Right kidney (tissue), 1 donor: Measurements from ENCODE around the gene NTRK3.

Experiments
- DNase-seq: peaks from one replicate; pipeline ENCODE4 v3.0.0-alpha.2; 2016

NTRK3 gene

DNA sequence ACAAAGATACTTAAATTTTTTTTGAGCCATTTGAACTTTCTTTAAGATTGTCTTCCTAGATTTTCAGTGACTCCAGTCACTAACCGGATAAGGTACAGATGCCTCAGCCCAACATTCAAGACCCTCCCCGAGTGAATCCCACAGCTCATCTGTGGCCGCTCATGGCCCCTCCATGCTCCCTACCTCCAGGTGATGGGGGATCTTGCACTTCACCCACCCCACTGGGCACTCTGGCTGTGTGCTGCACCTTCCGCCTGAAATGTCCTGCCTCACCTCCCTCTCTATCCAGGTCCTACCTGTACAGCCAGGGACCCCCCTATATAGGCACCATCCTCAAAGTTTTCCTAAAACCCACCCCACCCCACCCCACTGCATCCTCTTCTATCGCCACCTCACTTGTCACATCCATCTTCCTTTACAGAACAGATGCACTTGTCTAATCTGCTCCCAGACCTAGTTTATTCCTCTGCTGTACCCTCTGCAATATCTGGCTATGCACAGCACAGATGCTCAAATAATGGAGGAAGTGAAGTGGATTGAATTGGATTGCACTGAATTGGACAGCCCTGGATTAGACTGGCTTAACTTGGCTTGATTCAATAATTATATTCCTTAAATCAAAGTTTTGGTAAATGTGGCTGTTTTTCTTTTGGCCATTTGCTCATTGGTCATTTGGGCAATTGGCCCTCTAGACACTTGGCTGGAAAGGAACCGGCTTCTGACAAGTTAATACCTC lies 24.5 kb downstream of the NTRK3 start:
- DNase-seq = no peak

DNA sequence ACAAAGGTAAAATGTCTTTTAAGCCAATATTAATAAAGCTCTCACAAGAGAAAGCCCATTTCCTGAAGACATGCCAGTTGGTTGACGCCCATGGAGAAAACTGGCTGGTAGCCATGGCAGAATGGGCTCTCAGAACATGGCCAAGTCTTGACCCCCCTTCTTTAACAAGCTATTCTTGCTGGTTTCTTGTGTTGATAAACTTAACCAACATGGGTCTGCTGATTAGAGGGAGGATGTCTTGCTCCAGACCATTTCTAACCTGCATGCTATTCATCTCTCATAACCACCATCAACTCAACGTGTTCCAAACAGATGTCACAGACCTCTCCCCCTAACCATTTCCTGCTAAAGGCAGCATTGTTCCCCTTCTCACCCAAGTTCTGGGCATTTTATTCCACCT lies 25.7 kb downstream of the NTRK3 start:
- no peak for DNase-seq

- no peak for DNase-seq
Measured at GRCh38 chr15:88225461-88225860, 31.1 kb downstream of the NTRK3 start.

- DNase-seq = no peak
Measured at GRCh38 chr15:88223084-88223483, 33.5 kb downstream of the NTRK3 start.

- DNase-seq = no peak
Measured at GRCh38 chr15:88221836-88222235, 34.7 kb downstream of the NTRK3 start.

GRCh38 chr15:88220443-88221335 lies 35.9 kb downstream of the NTRK3 start:
- DNase-seq = no peak

DNA sequence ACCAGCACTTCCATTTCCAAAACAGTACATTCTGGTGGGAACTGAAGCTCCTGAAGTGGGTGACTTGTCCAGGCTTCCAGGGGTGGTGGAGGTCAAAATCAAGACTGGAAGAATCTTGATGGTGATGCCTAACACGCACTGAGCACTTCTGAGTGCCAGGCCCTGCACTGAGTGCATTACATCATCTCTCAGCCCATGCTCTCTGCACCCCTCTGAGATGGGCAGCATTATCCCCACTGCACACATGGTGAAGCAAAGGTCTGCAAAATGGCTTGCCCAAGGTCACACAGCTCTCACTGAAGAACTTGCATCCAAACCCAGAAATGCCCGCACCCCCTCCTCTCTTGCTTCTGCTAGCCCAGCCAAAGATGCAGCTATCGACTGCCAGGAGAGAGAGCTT lies 36.9 kb downstream of the NTRK3 start:
- DNase-seq = no peak

GRCh38 chr15:88218557-88219221 lies 37.9 kb downstream of the NTRK3 start:
- DNase-seq = no peak

DNA sequence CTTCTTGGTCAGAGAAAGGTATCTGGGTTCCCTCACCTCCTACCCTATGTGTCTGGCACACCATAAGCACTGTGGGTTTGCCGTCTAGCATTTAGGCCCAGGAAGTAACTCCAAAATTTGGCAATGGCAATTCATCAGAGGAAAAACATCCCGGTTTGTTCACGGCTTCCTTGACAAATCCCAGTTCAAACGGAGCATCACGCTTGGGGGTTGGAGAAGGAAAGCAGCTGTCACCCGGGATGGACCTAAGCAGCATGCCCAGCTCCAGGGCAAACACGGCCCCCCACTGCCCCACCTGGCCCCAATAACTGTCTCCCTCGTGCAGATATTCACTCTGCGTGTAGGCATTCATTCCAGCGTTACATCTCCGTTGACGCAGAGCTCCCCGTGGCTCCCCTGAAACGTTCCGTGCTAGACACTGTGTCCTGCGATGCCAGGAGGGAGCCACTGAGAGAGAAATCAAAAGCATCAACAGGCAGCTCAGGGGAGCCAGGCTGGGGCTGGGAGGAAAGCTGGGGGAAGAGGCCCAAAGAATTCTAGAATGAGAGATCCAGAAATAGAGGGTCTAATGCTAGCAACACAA lies 41.4 kb downstream of the NTRK3 start:
- DNase-seq = no peak

DNA sequence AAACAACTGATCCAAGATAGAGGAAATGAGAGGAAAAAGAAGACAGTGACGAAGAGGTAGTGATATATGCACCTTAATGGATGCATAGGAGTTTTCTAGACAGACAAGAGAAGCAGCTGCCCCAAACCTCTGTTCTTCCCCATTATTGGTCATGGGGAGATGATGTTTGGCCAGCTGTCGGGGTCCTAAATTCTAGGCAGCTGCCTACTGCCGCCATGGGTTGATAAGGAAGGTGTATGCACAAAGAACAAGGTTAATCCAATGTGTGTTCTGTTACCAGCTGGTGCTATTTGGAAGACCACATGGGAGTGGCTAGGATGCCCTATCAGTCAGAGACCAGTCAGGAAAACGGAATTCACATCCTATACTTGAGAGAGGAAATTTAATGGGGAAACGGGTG lies 47.4 kb downstream of the NTRK3 start:
- no peak for DNase-seq

DNA sequence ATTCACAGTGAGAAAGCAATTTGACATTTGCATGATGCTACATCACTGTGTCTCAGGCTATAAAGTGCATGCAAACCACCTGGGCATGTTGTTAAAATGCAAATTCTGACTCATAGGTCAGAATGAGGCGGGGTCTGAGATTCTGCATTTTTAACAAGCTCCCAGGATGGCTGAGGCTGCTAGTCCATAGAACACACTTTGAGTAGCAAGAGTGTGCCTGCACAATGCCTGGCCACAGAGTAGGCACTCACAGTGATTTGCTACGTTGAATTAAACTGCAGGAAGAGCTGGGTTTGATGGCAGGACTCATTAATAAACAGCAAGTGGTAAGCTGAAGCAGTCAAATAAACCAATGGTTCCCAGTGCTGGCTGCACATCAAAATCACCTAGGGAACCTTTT lies 48.1 kb downstream of the NTRK3 start:
- DNase-seq = no peak

DNA sequence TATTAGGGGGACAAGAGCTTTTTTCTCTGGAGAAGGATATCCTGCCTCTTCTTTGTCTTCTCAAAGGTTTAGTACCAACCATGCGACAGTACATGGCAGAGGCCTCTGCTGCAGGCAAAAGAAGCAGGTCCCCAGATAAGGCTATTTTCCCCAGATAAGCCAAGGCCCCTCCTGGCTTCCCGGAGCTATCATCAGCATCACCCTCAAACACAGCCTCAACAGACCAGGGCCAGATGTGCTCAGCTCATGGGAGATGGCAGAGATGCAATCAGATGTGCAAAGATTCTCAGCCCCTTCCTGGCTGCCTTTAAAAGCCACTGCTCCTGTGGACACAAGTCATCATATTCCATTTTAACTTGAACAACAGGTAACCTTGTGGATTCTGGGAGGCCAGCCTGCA lies 49.0 kb downstream of the NTRK3 start:
- DNase-seq = no peak

- no peak for DNase-seq
Measured at GRCh38 chr15:88204584-88204983, 52.0 kb downstream of the NTRK3 start.

GRCh38 chr15:88202231-88202630 lies 54.3 kb downstream of the NTRK3 start:
- DNase-seq = no peak

DNA sequence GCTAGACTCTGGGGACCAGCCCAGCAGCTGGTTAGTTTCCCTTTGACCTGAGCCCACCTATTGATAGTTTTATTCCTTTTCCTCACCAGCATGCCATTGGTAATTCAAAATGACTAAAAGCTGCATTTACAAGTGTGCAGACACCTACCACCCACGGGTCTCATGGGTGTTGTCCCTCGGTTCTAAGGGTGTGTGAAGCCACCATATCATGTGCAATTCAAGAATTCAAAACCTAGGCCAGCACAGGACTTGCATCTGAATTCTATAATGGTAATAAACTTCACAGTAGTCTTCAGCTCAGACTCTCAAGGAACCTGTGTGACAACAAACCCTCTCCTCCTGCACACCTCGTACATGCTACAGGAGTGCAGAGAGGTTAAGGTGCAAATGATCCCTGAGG lies 55.3 kb downstream of the NTRK3 start:
- no peak for DNase-seq

GRCh38 chr15:88196961-88197360 lies 59.6 kb downstream of the NTRK3 start:
- DNase-seq = no peak

GRCh38 chr15:88194162-88194561 lies 62.4 kb downstream of the NTRK3 start:
- no peak for DNase-seq

DNA sequence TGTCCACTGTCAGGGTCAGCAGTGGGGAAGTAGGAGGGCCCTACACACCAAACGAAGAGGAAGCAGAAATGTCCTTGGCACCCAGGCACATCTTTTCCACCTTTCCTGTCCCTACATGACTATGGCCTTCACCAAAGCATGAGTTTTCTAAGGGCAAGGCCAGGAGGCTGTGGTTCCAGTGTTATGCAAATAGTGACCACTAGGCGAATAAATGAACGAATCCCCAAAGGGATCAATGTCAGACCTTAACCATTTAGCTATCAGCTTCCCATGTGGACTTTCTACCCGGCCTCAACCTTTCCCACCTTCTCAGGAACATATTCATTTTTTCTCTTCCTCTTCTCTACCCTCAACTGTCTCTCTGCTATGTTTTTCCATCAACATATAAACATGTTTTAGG lies 63.1 kb downstream of the NTRK3 start:
- no peak for DNase-seq

- DNase-seq = no peak
Measured at GRCh38 chr15:88191812-88192165, 64.8 kb downstream of the NTRK3 start.

DNA sequence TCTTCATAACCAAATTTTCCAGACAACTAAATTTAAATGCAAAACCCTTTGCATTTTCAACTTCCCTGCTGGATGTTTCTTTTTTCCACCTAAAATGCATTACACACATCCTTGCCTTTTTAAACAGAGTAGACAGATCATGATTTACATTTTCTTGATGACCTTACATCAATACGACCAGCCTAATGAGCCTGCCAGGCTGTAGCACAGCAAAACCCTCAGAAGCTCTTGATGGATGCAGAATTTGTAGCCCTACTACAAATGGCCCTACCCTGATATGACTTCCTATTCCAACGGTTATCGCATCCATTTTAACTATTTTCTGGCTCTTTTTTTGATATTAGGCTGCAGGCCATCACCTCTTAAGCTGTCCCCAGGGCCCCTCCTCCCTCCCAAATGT lies 66.3 kb downstream of the NTRK3 start:
- no peak for DNase-seq

DNA sequence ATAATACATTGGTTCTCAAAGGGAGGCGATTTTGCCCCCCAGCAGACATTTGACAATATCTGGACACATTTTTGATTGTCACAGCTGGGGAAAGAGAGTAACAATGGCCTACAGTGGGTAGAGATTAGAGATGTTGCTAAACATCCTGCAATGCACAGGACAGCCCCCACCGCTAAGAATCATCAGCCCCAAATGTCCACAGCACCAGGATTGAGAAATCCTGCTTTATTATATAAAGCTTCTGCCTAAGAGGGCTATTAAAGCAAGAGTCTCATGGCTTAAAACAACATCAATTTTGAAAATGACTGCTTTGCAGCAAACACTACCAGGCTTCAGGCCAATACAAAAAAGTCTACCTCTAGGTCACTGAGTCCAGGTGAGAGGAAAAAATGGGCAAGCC lies 68.2 kb downstream of the NTRK3 start:
- no peak for DNase-seq

DNA sequence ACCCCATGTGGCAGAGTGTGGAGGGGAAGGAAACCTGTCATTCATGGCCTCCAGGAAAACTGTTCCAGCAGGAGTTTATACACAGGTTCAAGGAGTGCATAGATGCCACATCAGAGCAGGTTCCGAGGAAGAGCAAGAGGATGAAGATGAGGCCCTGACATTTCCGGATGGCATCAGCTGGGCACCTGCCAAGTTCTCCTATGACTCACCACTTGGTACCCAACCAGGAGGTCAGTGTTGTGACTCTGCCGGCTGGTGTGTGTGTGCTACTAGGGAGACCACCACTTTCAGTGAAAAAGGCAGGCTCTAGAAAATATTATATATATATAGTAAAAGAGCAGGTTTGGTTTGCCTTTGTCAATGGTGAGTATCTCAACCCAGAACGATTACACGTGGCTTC lies 69.3 kb downstream of the NTRK3 start:
- DNase-seq = no peak

GRCh38 chr15:88185584-88185983 lies 71.0 kb downstream of the NTRK3 start:
- no peak for DNase-seq
